Measurements from ENCODE around the gene TSPAN14. TPM values are rescaled to one million over a fixed set of nuclear protein-coding genes. Genes with fewer than 3 reads are reported as not detected.

The TSPAN14 gene
- total RNA-seq, 1 experiment from 2014 or later, result 73.5 TPM

DNA sequence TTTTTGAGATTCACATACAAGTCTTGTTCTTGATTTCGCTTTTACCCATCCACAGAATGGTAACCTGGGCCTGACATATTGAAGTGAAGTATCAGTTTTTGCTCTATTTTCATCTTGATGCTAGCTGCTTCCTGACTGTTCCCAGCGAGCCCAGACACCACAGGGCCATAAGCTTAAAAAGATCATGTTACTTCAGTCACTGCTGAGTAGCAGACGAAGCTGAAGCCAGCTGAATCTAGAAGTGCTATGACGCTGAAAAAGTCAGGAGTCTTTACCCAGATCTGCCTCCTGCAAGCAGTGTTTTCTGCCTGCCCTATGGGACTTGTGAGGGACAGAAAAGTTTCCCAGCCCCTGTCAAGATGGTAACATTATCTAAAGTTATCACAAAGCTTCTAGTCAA is 48.5 kb upstream of the TSPAN14 start:
- Mint-ChIP-seq H3K27me3 (ENCODE audit: low read depth) (peaks cover 26% of the 10 kb centered on the region), H3K9me3 (no peaks in the 10 kb centered on the region; the same call in 1 of the 2 replicates), H3K27ac (no peak overlapping the region), H3K4me1 (peaks cover 26% of the 10 kb centered on the region), H3K4me3 (no peak overlapping the region), H3K36me3 (no peaks in the 10 kb centered on the region)
- no peak for TF ChIP-seq ETV6 (CRISPR knock-in tag; IDR thresholded peaks at IDR 0.05)
- TF ChIP-seq SOX15 (CRISPR knock-in tag; IDR thresholded peaks at IDR 0.05), result no peak
- TF ChIP-seq ZNF263 (CRISPR knock-in tag; IDR thresholded peaks at IDR 0.05; ENCODE audit: low read depth), result no peak
- CTCF ChIA-PET, result interaction anchor here (1.0 to 1.5 kb wide), 3 partner anchors 23 to 191 kb away, joined by 3 to 5 read pairs (median 4); no protein-coding TSS in a partner anchor
- POLR2A ChIA-PET, result interaction anchor here (0.6 kb wide), 1 partner anchor 9 kb away, joined by 6 read pairs; no protein-coding TSS in a partner anchor
- DNase-seq (ENCODE audit: low spot score) (no peak), ATAC-seq (no peak)

GRCh38 chr10:80406204-80406603 is 47.9 kb upstream of the TSPAN14 start:
- Mint-ChIP-seq H3K36me3 (no peaks in the 10 kb centered on the region), H3K27ac (no peak overlapping the region), H3K4me3 (no peak overlapping the region), H3K4me1 (peaks cover 28% of the 10 kb centered on the region), H3K27me3 (ENCODE audit: low read depth) (peaks cover 26% of the 10 kb centered on the region), H3K9me3 (no peaks in the 10 kb centered on the region; the same call in 1 of the 2 replicates)
- CTCF ChIA-PET, result interaction anchor here (1.0 to 1.5 kb wide), 3 partner anchors 23 to 190 kb away, joined by 3 to 5 read pairs (median 4); no protein-coding TSS in a partner anchor
- TF ChIP-seq ZNF138 (CRISPR knock-in tag; conservative IDR thresholded peaks at IDR 0.05) (no peak), PRRX2 (CRISPR knock-in tag; IDR thresholded peaks at IDR 0.05) (no peak), TP53 (CRISPR knock-in tag; IDR thresholded peaks at IDR 0.05) (no peak), EMX1 (CRISPR knock-in tag; IDR thresholded peaks at IDR 0.05) (no peak)
- TF ChIP-seq, protein P1, sequence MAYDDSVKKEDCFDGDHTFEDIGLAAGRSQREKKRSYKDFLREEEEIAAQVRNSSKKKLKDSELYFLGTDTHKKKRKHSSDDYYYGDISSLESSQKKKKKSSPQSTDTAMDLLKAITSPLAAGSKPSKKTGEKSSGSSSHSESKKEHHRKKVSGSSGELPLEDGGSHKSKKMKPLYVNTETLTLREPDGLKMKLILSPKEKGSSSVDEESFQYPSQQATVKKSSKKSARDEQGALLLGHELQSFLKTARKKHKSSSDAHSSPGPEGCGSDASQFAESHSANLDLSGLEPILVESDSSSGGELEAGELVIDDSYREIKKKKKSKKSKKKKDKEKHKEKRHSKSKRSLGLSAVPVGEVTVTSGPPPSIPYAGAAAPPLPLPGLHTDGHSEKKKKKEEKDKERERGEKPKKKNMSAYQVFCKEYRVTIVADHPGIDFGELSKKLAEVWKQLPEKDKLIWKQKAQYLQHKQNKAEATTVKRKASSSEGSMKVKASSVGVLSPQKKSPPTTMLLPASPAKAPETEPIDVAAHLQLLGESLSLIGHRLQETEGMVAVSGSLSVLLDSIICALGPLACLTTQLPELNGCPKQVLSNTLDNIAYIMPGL (CRISPR knock-in tag; IDR thresholded peaks at IDR 0.05), result no peak
- TF ChIP-seq, protein P2, sequence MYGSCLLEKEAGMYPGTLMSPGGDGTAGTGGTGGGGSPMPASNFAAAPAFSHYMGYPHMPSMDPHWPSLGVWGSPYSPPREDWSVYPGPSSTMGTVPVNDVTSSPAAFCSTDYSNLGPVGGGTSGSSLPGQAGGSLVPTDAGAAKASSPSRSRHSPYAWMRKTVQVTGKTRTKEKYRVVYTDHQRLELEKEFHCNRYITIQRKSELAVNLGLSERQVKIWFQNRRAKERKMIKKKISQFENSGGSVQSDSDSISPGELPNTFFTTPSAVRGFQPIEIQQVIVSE (CRISPR knock-in tag; IDR thresholded peaks at IDR 0.05; ENCODE audit: borderline replicate concordance), result no peak
- TF ChIP-seq, protein P3, sequence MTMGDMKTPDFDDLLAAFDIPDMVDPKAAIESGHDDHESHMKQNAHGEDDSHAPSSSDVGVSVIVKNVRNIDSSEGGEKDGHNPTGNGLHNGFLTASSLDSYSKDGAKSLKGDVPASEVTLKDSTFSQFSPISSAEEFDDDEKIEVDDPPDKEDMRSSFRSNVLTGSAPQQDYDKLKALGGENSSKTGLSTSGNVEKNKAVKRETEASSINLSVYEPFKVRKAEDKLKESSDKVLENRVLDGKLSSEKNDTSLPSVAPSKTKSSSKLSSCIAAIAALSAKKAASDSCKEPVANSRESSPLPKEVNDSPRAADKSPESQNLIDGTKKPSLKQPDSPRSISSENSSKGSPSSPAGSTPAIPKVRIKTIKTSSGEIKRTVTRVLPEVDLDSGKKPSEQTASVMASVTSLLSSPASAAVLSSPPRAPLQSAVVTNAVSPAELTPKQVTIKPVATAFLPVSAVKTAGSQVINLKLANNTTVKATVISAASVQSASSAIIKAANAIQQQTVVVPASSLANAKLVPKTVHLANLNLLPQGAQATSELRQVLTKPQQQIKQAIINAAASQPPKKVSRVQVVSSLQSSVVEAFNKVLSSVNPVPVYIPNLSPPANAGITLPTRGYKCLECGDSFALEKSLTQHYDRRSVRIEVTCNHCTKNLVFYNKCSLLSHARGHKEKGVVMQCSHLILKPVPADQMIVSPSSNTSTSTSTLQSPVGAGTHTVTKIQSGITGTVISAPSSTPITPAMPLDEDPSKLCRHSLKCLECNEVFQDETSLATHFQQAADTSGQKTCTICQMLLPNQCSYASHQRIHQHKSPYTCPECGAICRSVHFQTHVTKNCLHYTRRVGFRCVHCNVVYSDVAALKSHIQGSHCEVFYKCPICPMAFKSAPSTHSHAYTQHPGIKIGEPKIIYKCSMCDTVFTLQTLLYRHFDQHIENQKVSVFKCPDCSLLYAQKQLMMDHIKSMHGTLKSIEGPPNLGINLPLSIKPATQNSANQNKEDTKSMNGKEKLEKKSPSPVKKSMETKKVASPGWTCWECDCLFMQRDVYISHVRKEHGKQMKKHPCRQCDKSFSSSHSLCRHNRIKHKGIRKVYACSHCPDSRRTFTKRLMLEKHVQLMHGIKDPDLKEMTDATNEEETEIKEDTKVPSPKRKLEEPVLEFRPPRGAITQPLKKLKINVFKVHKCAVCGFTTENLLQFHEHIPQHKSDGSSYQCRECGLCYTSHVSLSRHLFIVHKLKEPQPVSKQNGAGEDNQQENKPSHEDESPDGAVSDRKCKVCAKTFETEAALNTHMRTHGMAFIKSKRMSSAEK (CRISPR knock-in tag; IDR thresholded peaks at IDR 0.05; ENCODE audit: borderline replicate concordance), result no peak
- POLR2A ChIA-PET, result no interaction called here
- ATAC-seq, result no peak
- DNase-seq (ENCODE audit: low spot score), result no peak

- no peaks in the 10 kb centered on the region for H3K36me3 Mint-ChIP-seq
- CTCF ChIA-PET, result interaction anchor here (0.6 to 3.4 kb wide), 21 partner anchors 11 to 517 kb away, joined by 3 to 25 read pairs (median 4); no protein-coding TSS in a partner anchor
- POLR2A ChIA-PET, result interaction anchor here (0.5 to 1.9 kb wide), 9 partner anchors 19 to 1467 kb away, joined by 3 to 12 read pairs (median 4); partner anchors contain the start of genes DYDC1 and DYDC2
- TF ChIP-seq, protein P4, sequence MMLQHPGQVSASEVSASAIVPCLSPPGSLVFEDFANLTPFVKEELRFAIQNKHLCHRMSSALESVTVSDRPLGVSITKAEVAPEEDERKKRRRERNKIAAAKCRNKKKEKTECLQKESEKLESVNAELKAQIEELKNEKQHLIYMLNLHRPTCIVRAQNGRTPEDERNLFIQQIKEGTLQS (CRISPR knock-in tag; conservative IDR thresholded peaks at IDR 0.05), result no peak
- TF ChIP-seq, protein P1 (CRISPR knock-in tag; IDR thresholded peaks at IDR 0.05), result 0 out of 2 replicates have a peak, but pooled peaks have one; percentile 0
- peak; percentile 45; the same call in 1 of the 2 replicates for TF ChIP-seq ZNF121 (CRISPR knock-in tag; IDR thresholded peaks at IDR 0.05)
- H3K9me3 Mint-ChIP-seq, result no peaks in the 10 kb centered on the region
- DNase-seq (ENCODE audit: low spot score) (no peak), ATAC-seq (peak; percentile 38)
- peak overlapping the region; percentile 88 for H3K4me3 Mint-ChIP-seq
- peaks cover 26% of the 10 kb centered on the region for H3K27me3 Mint-ChIP-seq (ENCODE audit: low read depth)
- peaks cover 39% of the 10 kb centered on the region for H3K4me1 Mint-ChIP-seq
- peak overlapping the region; percentile 60 for H3K27ac Mint-ChIP-seq
Observed at GRCh38 chr10:80407812-80408241, 46.3 kb upstream of the TSPAN14 start.

Data from WTC11 (cell line).